RWPE1 (cell line): Measurements from ENCODE around the gene ZRANB1.
A peak's percentile ranks its signal among the peaks of the same experiment; 100 is the strongest.
"Not testable (repeated sequence)": the region's sequence is repeated elsewhere in the genome, so short reads cannot be mapped to it uniquely, and the experiment has no call there.

Experiments used
- CTCF ChIA-PET: fragments of 350-600 bp; sonication (Branson Sonifier 250); formaldehyde crosslinking; extraction: SDS; loops from one replicate; lab custom pipeline; 2021; lab: Yijun Ruan, JAX
- POLR2A ChIA-PET: fragments of 400-600 bp; formaldehyde crosslinking; extraction: SDS; loops from one replicate; lab custom pipeline; 2020; ENCODE audit warnings: antibody characterized with exemption; ENCODE audit not compliant: low non-redundant PET; lab: Yijun Ruan, JAX
- DNase-seq: peaks from one replicate; pipeline ENCODE4 v3.0.0; 2012; ENCODE audit warnings: low spot score
- H3K27ac ChIP-seq: fragments of 450-650 bp; 2 replicates; pipeline ENCODE4 v1.5.1; 2017
- TF ChIP-seq, protein P1 (sequence below): fragments of 450-650 bp; conservative IDR thresholded peaks from 2 replicates; pipeline ENCODE4 v1.5.1; 2017; ENCODE audit warnings: low read depth, mild to moderate bottlenecking

ZRANB1 gene

DNA sequence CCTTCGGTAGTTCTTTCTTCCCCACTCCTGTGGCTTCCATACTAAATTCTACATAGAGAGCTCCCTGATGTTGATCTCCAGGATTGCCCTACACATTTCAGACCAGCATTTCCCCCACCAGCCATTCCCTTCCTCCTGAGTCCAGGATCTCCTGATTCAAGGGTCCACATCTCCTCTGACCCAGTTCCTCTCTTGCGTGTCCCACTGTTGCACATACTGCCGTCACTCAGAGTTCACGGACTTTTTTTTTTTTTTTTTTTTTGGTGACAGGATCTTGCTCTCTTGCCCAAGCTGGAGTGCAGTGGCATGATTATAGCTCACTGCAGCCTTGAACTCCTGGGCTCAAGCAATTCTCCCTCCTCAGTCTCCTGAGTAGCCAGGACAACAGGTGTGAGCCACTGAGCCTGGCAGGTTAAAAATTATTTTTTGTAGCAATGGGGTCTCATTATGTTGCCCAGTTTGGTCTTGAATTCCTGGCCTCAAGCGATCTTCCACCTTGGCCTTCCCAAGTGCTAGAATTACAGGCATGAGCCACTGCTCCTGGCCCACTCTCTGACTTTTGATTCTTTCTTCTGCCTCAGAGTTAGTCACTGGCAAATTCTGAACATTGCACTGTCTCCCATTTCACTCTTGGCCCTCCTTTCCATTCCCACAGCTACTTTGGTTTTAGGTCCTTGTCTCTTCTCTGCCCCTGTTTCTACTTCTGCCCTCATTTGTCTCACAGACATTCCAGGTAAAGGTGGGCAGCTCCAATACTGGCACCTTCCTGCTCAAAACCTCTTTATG lies 29.6 kb upstream of the ZRANB1 start:
- TF ChIP-seq, protein P1, sequence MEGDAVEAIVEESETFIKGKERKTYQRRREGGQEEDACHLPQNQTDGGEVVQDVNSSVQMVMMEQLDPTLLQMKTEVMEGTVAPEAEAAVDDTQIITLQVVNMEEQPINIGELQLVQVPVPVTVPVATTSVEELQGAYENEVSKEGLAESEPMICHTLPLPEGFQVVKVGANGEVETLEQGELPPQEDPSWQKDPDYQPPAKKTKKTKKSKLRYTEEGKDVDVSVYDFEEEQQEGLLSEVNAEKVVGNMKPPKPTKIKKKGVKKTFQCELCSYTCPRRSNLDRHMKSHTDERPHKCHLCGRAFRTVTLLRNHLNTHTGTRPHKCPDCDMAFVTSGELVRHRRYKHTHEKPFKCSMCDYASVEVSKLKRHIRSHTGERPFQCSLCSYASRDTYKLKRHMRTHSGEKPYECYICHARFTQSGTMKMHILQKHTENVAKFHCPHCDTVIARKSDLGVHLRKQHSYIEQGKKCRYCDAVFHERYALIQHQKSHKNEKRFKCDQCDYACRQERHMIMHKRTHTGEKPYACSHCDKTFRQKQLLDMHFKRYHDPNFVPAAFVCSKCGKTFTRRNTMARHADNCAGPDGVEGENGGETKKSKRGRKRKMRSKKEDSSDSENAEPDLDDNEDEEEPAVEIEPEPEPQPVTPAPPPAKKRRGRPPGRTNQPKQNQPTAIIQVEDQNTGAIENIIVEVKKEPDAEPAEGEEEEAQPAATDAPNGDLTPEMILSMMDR = no peak
- POLR2A ChIA-PET = no interaction called here
- no peak for DNase-seq
- CTCF ChIA-PET = interaction anchor here (0.7 kb wide), 3 partner anchors 70 to 227 kb away, joined by 3 read pairs; no protein-coding TSS in a partner anchor
- H3K27ac ChIP-seq = no peak overlapping the region

DNA sequence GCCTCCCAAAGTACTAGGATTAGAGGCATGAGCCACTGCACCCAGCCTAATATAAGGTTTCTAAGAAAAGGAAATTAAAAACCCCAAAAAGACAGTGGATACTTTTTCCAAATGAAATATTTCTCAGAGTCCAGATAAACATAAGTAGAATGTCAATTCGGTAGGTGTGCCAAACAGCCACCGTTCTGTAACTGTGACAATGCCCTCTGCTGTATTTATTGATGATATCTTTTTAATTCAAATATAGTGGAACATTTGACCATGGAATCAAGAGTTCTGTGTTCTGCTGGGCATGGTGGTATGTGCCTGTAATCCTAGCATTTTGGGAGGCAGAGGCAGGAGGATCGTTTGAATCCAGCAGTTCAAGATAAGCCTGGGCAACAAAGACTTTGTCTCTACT lies 28.8 kb upstream of the ZRANB1 start:
- no peak overlapping the region for H3K27ac ChIP-seq
- DNase-seq = no peak
- TF ChIP-seq, protein P1 = no peak
- ChIA-PET CTCF (no interaction called here), POLR2A (no interaction called here)

GRCh38 chr10:124914398-124914797 lies 27.5 kb upstream of the ZRANB1 start:
- DNase-seq, POLR2A ChIA-PET, H3K27ac ChIP-seq, CTCF ChIA-PET: not testable (repeated sequence)

DNA sequence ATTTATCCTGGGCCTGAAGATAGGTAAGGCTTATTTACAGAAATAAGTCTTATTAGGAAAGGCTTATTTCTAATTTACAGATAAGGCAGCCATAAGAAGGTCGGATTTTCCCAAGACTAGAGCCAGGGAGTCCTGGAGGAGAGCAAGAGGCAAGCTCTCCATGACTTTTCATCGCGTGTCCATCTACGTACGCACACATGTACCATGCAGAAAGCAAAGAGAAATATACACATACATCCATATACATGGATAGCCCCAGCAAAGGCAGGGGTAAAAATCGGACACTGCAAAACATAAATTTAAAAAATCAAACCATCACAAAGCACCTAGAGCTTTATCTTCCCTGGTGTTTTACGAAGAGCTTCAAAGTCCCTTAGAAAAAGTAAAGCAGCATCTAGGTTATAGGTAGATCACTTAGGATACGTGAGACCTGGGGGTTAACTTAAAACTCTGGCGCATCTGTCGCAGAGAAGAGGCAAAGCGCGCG lies 25.8 kb upstream of the ZRANB1 start:
- DNase-seq = no peak
- peak overlapping the region; percentile 93 for H3K27ac ChIP-seq
- TF ChIP-seq, protein P1 = no peak
- ChIA-PET CTCF (interaction anchor here (0.6 to 0.8 kb wide), 3 partner anchors 15 to 449 kb away, joined by 3 to 6 read pairs (median 5); no protein-coding TSS in a partner anchor), POLR2A (interaction anchor here (0.7 kb wide), 1 partner anchor 46 kb away, joined by 3 read pairs; no protein-coding TSS in a partner anchor)

DNA sequence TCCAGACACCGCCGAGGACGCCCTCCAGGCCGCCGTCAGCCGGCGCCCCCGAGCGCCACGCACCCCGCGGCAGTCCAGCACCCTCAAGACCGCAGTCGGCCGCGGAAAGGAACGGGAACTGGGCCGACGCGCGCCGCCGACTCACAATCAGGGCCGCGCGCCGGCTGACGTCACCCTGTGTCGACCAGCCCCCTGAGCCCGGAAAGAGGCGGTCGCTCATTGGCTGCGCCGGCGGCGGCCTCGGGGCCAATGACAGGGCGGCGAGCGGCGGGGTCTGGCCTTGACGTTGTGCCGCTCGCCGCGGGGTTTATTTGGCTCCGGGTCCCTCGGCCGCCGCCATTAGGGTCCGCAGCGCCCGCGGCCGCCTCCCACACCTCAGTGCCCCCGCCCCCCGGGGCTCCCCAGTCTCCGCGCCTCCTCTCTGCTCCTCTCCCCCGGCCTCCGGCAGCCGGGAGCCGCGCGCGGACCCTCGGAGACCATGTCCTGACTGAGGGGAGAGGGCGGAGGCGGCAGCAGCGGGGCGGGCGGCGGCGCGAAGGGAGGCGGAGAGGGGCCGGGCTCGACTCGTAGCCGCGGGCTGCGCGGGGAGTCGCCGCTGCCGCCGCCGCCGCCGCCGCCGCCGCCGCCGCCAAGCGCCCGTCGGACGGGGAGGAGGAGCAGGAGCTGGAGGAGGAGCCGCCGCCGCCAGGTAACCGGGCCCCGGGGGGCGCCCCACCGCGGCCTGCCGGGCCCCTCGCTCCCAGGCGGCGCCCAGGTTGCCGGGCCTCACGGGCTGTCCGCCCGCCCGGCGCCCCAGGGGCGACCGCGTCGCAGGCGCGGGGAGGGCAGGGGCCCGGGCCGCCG lies 25.1 kb upstream of the ZRANB1 start:
- ChIA-PET CTCF (no interaction called here), POLR2A (interaction anchor here (0.5 kb wide), 1 partner anchor 35 kb away, joined by 3 read pairs; no protein-coding TSS in a partner anchor)
- peak overlapping the region; percentile 93 for H3K27ac ChIP-seq
- TF ChIP-seq, protein P1 = no peak
- peak; percentile 100 for DNase-seq

DNA sequence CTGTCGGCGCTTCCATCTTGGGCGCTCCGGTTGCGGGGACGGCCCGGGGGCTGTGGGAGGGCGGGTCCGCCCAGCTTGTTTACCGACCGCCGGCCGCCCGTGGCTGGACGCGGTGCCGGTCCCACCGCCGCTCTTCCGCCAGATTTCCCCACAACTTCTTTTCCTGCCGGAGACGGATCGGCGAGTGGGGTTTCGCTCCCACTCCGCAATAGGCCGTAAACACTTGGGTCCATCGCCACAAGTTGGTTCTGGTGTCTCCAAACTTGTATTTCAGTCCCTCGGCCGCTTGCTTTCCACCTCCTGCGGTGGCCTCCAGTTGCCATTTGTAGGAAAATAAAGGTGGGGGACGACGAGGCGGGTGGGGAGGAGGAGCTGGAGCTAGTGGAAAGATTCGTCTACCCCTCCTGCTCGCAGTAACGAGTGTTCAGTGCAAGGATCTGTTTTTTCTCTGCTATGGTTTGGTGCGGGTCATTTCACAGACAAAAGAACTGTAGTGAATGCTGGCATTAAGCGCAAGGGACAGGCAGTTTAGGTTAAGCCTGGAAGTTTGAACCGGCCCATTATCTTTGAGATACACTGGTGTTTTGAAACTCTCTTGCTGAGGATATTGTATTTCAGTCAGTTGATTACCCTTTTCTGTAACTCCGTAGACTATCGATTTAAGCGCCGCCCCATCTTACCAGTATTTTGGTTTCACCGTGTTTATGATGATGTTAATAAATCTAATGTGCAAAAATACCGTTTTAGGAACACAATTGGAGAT lies 24.3 kb upstream of the ZRANB1 start:
- peak; percentile 41 for DNase-seq
- TF ChIP-seq, protein P1 = no peak
- ChIA-PET POLR2A (interaction anchor here (0.5 kb wide), 1 partner anchor 34 kb away, joined by 3 read pairs; no protein-coding TSS in a partner anchor), CTCF (no interaction called here)
- peak overlapping the region; percentile 93 for H3K27ac ChIP-seq
